ENCODE data around the gene GSS.
A peak's percentile ranks its signal among the peaks of the same experiment; 100 is the strongest.

Gene GSS

GRCh38 chr20:34947336-34947735, 8.3 kb downstream of the GSS start:
- no peak for DNase-seq

- no peak for DNase-seq
Measured at GRCh38 chr20:34946661-34947060, 8.9 kb downstream of the GSS start.

DNA sequence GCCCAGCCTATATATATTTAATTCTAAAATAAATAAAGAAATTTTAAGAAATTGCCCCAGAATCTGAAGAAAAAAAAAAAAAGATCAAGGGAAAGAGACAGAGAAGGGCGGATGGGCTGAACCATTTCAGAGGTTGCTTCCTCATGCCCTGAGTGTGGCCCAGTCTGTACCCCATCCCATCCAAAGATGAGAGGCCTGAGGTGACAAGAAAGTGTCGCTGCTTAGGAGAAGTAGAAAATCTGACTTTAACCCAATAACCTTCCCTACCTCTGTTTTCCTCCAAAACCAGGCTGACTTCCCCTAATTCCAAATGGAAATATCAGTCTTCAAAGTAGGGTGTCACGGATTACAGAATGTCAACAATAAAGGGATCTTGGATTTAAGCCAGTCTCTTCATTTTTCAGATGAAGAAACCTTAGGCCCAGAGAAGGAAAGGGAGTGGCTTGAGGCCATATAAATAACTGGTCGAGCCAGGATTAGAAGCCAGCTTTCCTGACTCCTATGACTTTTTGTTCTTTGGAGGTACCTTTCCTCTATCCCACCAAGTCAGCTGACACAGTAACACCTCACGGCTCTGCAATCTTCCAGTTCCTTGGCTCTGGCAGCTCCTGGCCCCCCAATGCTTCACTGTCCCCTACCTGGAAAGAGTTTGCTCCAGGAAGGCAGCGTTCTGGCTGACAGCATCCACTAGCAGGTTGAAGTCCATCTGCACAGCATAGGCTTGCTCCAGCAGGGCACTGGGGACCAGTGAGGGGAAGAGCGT, 10.1 kb downstream of the GSS start:
- DNase-seq = no peak

- no peak for DNase-seq
Measured at GRCh38 chr20:34943808-34944567, 11.6 kb downstream of the GSS start.

- no peak for DNase-seq
Measured at GRCh38 chr20:34942301-34942700, 13.3 kb downstream of the GSS start.

DNA sequence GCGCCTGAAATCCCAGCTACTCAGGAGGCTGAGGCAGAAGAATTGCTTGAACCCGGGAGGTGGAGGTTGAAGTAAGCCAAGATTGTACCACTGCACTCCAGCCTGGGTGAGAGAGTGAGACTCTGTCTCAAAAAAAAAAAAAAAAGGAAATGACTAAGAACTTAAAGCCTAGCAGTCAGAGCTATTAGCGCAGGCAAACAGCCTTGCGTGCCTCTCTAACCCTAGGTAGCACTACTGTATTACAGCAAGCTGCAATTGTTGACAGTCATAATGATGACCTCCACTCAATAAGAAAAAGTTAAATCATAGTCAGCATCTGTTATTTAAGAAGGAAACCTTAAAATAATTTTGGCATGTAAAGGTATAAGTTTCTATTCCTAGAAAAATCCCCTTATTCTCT, 14.4 kb downstream of the GSS start:
- DNase-seq = no peak

GRCh38 chr20:34940081-34940481, 15.5 kb downstream of the GSS start:
- no peak for DNase-seq

DNA sequence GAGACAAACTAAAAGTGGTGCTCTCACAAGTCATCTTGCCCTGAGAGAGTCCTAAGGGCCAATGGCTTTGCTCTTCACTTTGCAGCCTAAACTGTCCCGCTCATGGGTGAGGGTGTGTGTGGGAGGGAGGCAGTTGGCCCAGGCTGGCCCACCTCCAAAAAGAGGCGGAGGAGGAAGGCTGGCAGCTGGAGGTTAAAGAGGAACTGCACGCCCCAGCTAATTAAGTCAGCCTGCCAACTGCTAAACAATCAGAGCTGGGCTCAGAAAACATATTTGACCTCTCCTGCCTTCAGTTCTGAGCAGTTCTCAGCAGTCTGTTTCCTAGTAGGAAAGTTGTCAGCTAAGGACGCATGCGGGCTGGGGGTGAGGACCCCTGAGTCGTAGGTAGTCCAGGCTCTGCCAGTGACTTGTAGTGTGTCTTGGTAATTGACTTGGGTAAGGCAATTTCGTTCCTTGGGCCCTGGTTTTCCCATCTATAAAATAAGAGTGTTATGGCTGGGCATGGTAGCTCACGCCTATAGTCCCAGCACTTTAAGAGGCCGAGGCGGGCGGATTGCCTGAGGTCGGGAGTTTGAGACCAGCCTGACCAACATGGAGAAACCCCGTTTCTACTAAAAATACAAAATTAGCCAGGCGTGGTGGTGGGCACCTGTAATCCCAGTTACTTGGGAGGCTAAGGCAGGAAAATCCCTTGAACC, 17.0 kb downstream of the GSS start:
- peak in 27 of 56 donors; percentile 1 to 62 (median 11) for DNase-seq

- DNase-seq = no peak
Measured at GRCh38 chr20:34931771-34932170, 23.8 kb downstream of the GSS start.

DNA sequence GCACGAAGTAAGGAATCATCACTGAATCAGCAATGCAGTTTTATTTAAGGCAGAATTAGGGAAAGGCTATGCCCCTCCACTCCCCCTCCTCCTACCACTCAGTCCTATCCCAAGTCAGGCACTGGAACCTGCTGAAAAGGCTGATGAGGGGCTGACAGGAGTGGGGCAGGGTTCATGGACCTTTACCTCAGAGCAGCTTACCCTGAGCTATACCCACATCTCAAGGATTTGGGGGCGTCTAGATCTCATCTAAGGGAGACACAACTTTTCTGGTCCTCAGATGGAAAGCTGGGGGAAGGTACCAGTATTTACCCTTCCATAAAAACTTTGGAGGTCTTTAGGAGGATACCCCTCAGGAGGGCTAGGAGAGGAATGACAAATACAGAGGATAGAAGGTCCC, 27.2 kb downstream of the GSS start:
- DNase-seq = no peak

GRCh38 chr20:34927736-34928135, 27.9 kb downstream of the GSS start:
- DNase-seq = no peak

DNA sequence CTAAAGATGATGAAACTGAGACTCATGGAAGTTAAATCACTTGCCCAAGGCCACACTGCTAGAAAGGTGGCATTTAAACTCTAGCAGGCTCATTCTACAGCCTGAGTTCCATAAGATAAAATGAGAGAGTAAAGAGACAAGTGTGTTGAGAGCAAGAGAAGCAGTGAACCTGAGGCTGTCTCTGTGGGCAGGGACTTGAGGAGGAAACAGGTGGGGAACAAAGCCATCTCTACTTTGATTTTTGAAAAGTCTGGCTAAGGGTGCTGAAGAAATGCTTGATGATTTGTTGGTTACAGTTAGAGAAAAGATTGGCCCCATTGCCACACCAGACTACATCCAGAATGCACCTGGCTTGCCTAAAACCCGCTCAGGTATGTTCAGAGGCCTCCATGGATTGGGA, 29.0 kb downstream of the GSS start:
- DNase-seq = no peak

- no peak for DNase-seq
Measured at GRCh38 chr20:34925981-34926380, 29.6 kb downstream of the GSS start.

GRCh38 chr20:34925341-34925740, 30.3 kb downstream of the GSS start:
- DNase-seq = no peak

- DNase-seq = no peak
Measured at GRCh38 chr20:34923414-34923813, 32.2 kb downstream of the GSS start.

GRCh38 chr20:34922654-34923381, 32.8 kb downstream of the GSS start:
- no peak for DNase-seq

- DNase-seq = no peak
Measured at GRCh38 chr20:34921436-34921835, 34.2 kb downstream of the GSS start.

GRCh38 chr20:34920055-34920454, 35.6 kb downstream of the GSS start:
- no peak for DNase-seq

GRCh38 chr20:34916774-34917354, 38.7 kb downstream of the GSS start:
- DNase-seq = no peak

- no peak for DNase-seq
Measured at GRCh38 chr20:34915749-34916455, 39.7 kb downstream of the GSS start.

DNA sequence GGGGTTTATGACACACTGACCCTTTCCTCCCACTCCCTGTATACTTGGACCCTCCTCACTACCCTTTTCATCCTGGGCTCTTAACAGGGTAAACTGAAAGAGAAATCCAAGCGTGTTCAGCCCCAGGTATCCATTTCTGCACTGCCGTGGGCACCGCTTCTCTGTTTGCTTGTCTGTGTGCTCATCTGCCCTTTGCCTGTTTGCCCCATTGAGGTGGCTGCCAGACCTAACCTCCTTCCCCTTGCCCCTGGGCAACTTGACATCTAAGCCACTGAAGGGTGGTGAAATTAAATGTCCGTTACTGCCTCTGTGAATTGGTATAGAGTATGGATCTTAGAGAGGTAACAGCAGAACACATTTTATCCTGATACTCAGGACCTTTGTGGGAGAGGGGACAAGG, 40.5 kb downstream of the GSS start:
- DNase-seq = no peak
